ENCODE data around the gene TNRC6C.

- no peak for TF ChIP-seq CTCF (conservative IDR thresholded peaks at IDR 0.05)
- no peak for TF ChIP-seq ZFX (IDR thresholded peaks at IDR 0.05)
Measured at GRCh38 chr17:78046923-78047322, 88.4 kb downstream of the TNRC6C start.
